SK-N-DZ (cell line): ENCODE measurements around the gene MYH14.

Source experiments
- DNase-seq: peaks from one replicate; pipeline ENCODE4 v3.0.0-alpha.2; 2015; ENCODE audit warnings: low spot score

The MYH14 gene

GRCh38 chr19:50192463-50193211, 10.8 kb upstream of the MYH14 start:
- no peak for DNase-seq

GRCh38 chr19:50195224-50195623, 8.2 kb upstream of the MYH14 start:
- DNase-seq, result no peak

- no peak for DNase-seq
Measured at GRCh38 chr19:50196322-50196932, 7.0 kb upstream of the MYH14 start.

GRCh38 chr19:50197348-50197747, 6.1 kb upstream of the MYH14 start:
- no peak for DNase-seq

- DNase-seq, result no peak
Measured at GRCh38 chr19:50198431-50199258, 4.8 kb upstream of the MYH14 start.

- no peak for DNase-seq
Measured at GRCh38 chr19:50199259-50199555, 4.2 kb upstream of the MYH14 start.

GRCh38 chr19:50202386-50202785, 1.0 kb upstream of the MYH14 start:
- DNase-seq, result no peak

- no peak for DNase-seq
Measured at GRCh38 chr19:50202962-50203280, 501 bp upstream of the MYH14 start.

- no peak for DNase-seq
Measured at GRCh38 chr19:50204081-50204428, 633 bp downstream of the MYH14 start.

GRCh38 chr19:50204811-50205675, 1.6 kb downstream of the MYH14 start:
- DNase-seq, result no peak

- DNase-seq, result no peak
Measured at GRCh38 chr19:50205681-50206138, 2.3 kb downstream of the MYH14 start.

- DNase-seq, result no peak
Measured at GRCh38 chr19:50206191-50206590, 2.8 kb downstream of the MYH14 start.

GRCh38 chr19:50207730-50208129, 4.3 kb downstream of the MYH14 start:
- no peak for DNase-seq

- no peak for DNase-seq
Measured at GRCh38 chr19:50209131-50209530, 5.7 kb downstream of the MYH14 start.

- DNase-seq, result no peak
Measured at GRCh38 chr19:50210425-50210824, 7.0 kb downstream of the MYH14 start.

GRCh38 chr19:50213925-50214324, 10.5 kb downstream of the MYH14 start:
- no peak for DNase-seq

- DNase-seq, result no peak
Measured at GRCh38 chr19:50214699-50215543, 11.5 kb downstream of the MYH14 start.

- DNase-seq, result no peak
Measured at GRCh38 chr19:50215820-50216219, 12.4 kb downstream of the MYH14 start.

- DNase-seq, result no peak
Measured at GRCh38 chr19:50221087-50221486, 17.7 kb downstream of the MYH14 start.

- DNase-seq, result no peak
Measured at GRCh38 chr19:50222691-50223438, 19.4 kb downstream of the MYH14 start.

GRCh38 chr19:50223439-50223716, 20.0 kb downstream of the MYH14 start:
- DNase-seq, result no peak
